Measurements from ENCODE around the gene PRKN. TPM values are rescaled to one million over a fixed set of nuclear protein-coding genes. Genes with fewer than 3 reads are reported as not detected.

PRKN gene
- total RNA-seq, 2 donors from 2014 or later = 15.7 to 19.3 TPM

DNA sequence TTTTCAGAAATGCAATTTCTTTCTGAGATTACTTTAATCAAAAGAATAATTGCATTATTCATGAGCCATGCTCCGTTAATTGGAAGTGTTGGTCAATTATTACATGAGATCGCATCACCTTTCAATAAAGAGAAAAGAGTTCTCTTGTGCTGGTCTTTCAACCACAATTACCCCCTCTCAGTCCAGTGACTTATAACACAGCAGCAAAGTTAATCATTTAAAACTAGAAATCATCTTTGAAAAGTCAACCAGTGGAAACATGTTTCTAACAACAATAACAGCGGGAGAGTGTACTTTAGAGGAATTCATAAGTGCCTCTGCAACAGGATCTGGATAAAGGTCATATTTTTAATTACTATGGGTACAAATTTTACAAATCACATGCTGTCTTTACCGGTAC lies 1069.4 kb downstream of the PRKN start:
- TF ChIP-seq CTCF (IDR thresholded peaks at IDR 0.05) = no peak
- H3K27ac ChIP-seq = no peak overlapping the region
- no peak overlapping the region for H3K4me3 ChIP-seq
- DNase-seq (ENCODE audit: low spot score) = no peak
- no peaks in the 10 kb centered on the region for H3K27me3 ChIP-seq
- no peaks in the 10 kb centered on the region for H3K9me3 ChIP-seq
- H3K4me1 ChIP-seq = no peaks in the 10 kb centered on the region
- no peaks in the 10 kb centered on the region for H3K36me3 ChIP-seq

DNA sequence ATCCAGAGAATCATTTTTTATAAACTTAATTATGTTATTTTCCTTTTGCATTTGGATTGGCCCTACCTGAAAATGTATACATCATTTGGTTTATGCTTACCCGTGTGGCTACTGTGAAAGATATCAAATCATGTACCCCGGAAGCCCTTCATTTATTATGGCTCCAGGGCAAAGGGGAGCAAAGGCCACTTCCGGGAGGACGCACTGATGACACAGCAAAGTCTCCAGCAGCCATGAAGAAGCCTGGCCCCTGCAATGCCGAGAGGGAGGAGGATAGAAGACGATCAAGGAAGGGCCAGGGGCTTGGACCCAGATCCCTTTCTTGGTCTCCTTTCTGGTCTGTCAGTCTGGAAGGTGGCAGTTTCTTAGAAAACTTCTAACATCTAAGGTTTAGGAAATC lies 1073.4 kb downstream of the PRKN start:
- Histone ChIP-seq H3K27ac (no peak overlapping the region), H3K9me3 (no peaks in the 10 kb centered on the region), H3K4me3 (no peak overlapping the region), H3K36me3 (no peaks in the 10 kb centered on the region), H3K27me3 (no peaks in the 10 kb centered on the region), H3K4me1 (no peaks in the 10 kb centered on the region)
- DNase-seq (ENCODE audit: low spot score) = no peak
- no peak for TF ChIP-seq CTCF (IDR thresholded peaks at IDR 0.05)

DNA sequence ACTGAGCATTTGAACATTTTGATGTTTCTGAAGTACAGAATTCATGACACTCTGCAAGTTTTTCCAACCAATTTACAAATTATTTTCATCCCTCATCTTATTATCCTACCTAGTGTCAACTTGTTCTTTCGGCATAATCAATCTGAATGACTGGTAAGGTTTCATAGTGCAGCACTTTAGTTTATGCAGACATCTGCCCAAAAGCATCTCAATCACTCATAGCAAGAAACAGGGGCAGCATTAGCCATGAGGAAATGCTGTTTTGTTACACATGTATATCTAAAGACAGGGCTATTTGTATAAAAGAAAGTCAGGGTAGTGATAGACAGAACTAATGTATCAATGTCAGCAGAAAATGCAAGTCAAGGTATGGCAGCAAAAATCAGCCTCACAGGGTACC lies 1075.6 kb downstream of the PRKN start:
- no peak overlapping the region for H3K4me3 ChIP-seq
- H3K27me3 ChIP-seq = no peaks in the 10 kb centered on the region
- DNase-seq (ENCODE audit: low spot score) = no peak
- H3K9me3 ChIP-seq = no peaks in the 10 kb centered on the region
- TF ChIP-seq CTCF (IDR thresholded peaks at IDR 0.05) = no peak
- no peak overlapping the region for H3K27ac ChIP-seq
- no peaks in the 10 kb centered on the region for H3K4me1 ChIP-seq
- no peaks in the 10 kb centered on the region for H3K36me3 ChIP-seq

GRCh38 chr6:161649841-161650240 lies 1077.7 kb downstream of the PRKN start:
- H3K36me3 ChIP-seq = no peaks in the 10 kb centered on the region
- no peaks in the 10 kb centered on the region for H3K4me1 ChIP-seq
- no peak for DNase-seq (ENCODE audit: low spot score)
- TF ChIP-seq CTCF (IDR thresholded peaks at IDR 0.05) = no peak
- no peak overlapping the region for H3K27ac ChIP-seq
- no peaks in the 10 kb centered on the region for H3K27me3 ChIP-seq
- H3K4me3 ChIP-seq = no peak overlapping the region
- H3K9me3 ChIP-seq = no peaks in the 10 kb centered on the region

GRCh38 chr6:161649068-161649467 lies 1078.5 kb downstream of the PRKN start:
- TF ChIP-seq CTCF (IDR thresholded peaks at IDR 0.05) = no peak
- no peak for DNase-seq (ENCODE audit: low spot score)
- Histone ChIP-seq H3K4me3 (no peak overlapping the region), H3K36me3 (no peaks in the 10 kb centered on the region), H3K27me3 (no peaks in the 10 kb centered on the region), H3K4me1 (no peaks in the 10 kb centered on the region), H3K27ac (no peak overlapping the region), H3K9me3 (no peaks in the 10 kb centered on the region)

GRCh38 chr6:161647234-161647633 lies 1080.3 kb downstream of the PRKN start:
- Histone ChIP-seq H3K4me3 (no peak overlapping the region), H3K9me3 (no peaks in the 10 kb centered on the region), H3K36me3 (no peaks in the 10 kb centered on the region), H3K27me3 (no peaks in the 10 kb centered on the region), H3K27ac (no peak overlapping the region), H3K4me1 (no peaks in the 10 kb centered on the region)
- no peak for TF ChIP-seq CTCF (IDR thresholded peaks at IDR 0.05)
- no peak for DNase-seq (ENCODE audit: low spot score)
